ENCODE results near the gene QRFP. TPM values are rescaled to one million over a fixed set of nuclear protein-coding genes. Genes with fewer than 3 reads are reported as not detected.
A peak's percentile ranks its signal among the peaks of the same experiment; 100 is the strongest.
"Not testable (repeated sequence)": the region's sequence is repeated elsewhere in the genome, so short reads cannot be mapped to it uniquely, and the experiment has no call there.

Gene QRFP
- total RNA-seq, 2 donors from 2014 or later = not detected

GRCh38 chr9:130913599-130914416 is 17.2 kb upstream of the QRFP start:
- Mint-ChIP-seq H3K36me3 (ENCODE audit: low read depth) (no peaks in the 10 kb centered on the region), H3K4me3 (no peak overlapping the region), H3K27me3 (ENCODE audit: insufficient read depth) (no peaks in the 10 kb centered on the region), H3K9me3 (peaks cover 6% of the 10 kb centered on the region), H3K4me1 (no peaks in the 10 kb centered on the region), H3K27ac (no peak overlapping the region)
- no peak overlapping the region for H3K9ac ChIP-seq (ENCODE audit: extremely low read depth, low read length, poor library complexity, severe bottlenecking)
- H3K4me1 ChIP-seq (ENCODE audit: control insufficient read depth, insufficient read depth, low read length) = no peaks in the 10 kb centered on the region
- TF ChIP-seq CTCF (conservative IDR thresholded peaks at IDR 0.05) = no peak
- no peak overlapping the region for H3K27ac ChIP-seq (ENCODE audit: low read depth, low read length)
- H3K9me3 ChIP-seq (ENCODE audit: control insufficient read depth, low read length) = no peaks in the 10 kb centered on the region
- WGBS, 2 experiments (ENCODE audit: insufficient coverage in 1 of 2, insufficient read length in 1 of 2) = 76 to 78% methylated on average over 12 to 23 of the region's 23 CpGs
- H3K36me3 ChIP-seq (ENCODE audit: control insufficient read depth, insufficient read depth, low read length) = no peaks in the 10 kb centered on the region
- H3K4me3 ChIP-seq (ENCODE audit: low read length) = no peak overlapping the region
- DNase-seq = no peak
- H3K27me3 ChIP-seq (ENCODE audit: control insufficient read depth, insufficient read depth, low read length, poor library complexity, severe bottlenecking) = no peaks in the 10 kb centered on the region

- no peak overlapping the region for H3K4me3 Mint-ChIP-seq
- Histone ChIP-seq H3K4me3 (ENCODE audit: low read length) (no peak overlapping the region), H3K27ac (ENCODE audit: low read depth, low read length) (peak overlapping the region; percentile 57), H3K4me1 (ENCODE audit: control insufficient read depth, insufficient read depth, low read length) (no peaks in the 10 kb centered on the region), H3K9me3 (ENCODE audit: control insufficient read depth, low read length) (no peaks in the 10 kb centered on the region), H3K27me3 (ENCODE audit: control insufficient read depth, insufficient read depth, low read length, poor library complexity, severe bottlenecking) (no peaks in the 10 kb centered on the region), H3K9ac (ENCODE audit: extremely low read depth, low read length, poor library complexity, severe bottlenecking) (no peak overlapping the region), H3K36me3 (ENCODE audit: control insufficient read depth, insufficient read depth, low read length) (no peaks in the 10 kb centered on the region)
- no peak for TF ChIP-seq CTCF (conservative IDR thresholded peaks at IDR 0.05)
- no peaks in the 10 kb centered on the region for H3K4me1 Mint-ChIP-seq
- H3K27ac Mint-ChIP-seq = no peak overlapping the region
- H3K9me3 Mint-ChIP-seq = peaks cover 6% of the 10 kb centered on the region
- no peaks in the 10 kb centered on the region for H3K36me3 Mint-ChIP-seq (ENCODE audit: low read depth)
- no peak for DNase-seq
- no peaks in the 10 kb centered on the region for H3K27me3 Mint-ChIP-seq (ENCODE audit: insufficient read depth)
- 84% methylated on average over 33 to 38 of the region's 38 CpGs for WGBS, 2 experiments (ENCODE audit: insufficient coverage in 1 of 2, insufficient read length in 1 of 2)
Measured at GRCh38 chr9:130912932-130913598, 16.5 kb upstream of the QRFP start.

DNA sequence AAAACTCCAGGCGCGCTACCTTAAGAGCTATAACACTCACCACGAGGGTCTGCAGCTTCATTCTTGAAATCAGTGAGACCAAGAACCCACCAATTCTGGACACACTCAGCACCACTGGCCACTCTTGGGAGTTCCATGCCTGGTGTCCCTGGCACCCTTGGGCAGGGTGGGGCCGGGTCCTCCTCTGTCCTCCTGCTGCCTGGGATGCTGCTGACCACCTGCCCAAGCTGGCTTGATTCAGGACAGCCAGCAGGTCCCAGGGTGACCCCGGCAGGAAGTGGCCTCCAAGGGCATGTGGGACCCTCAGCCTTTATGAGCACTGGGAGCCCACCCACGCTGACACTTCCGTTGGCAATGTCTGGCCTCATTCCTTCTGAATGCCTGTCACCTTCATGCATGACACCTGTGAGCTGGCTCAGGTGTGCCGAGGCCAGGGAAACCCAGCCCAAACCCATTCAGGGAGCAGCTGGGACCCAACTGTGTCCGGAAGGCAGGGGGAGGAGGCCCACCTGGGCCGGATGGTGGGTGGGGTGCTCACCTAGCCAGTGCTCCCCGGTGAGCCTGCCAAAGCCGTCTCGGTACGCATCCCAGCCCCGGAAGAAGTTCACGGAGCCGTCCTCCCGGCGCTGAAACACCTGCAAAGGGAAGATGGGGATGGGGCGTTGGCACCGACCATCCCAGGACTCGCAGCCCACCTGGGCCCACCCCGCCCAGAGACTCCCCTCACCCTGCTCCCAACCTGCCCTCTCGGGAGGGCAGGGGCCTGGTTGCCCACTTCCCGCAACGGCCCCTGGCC is 14.8 kb upstream of the QRFP start:
- Histone ChIP-seq H3K36me3 (ENCODE audit: control insufficient read depth, insufficient read depth, low read length) (no peaks in the 10 kb centered on the region), H3K27ac (ENCODE audit: low read depth, low read length) (no peak overlapping the region), H3K4me3 (ENCODE audit: low read length) (no peak overlapping the region), H3K27me3 (ENCODE audit: control insufficient read depth, insufficient read depth, low read length, poor library complexity, severe bottlenecking) (no peaks in the 10 kb centered on the region), H3K4me1 (ENCODE audit: control insufficient read depth, insufficient read depth, low read length) (no peaks in the 10 kb centered on the region), H3K9me3 (ENCODE audit: control insufficient read depth, low read length) (no peaks in the 10 kb centered on the region), H3K9ac (ENCODE audit: extremely low read depth, low read length, poor library complexity, severe bottlenecking) (no peak overlapping the region)
- Mint-ChIP-seq H3K36me3 (ENCODE audit: low read depth) (no peaks in the 10 kb centered on the region), H3K27me3 (ENCODE audit: insufficient read depth) (no peaks in the 10 kb centered on the region), H3K27ac (no peak overlapping the region), H3K4me3 (no peak overlapping the region), H3K4me1 (no peaks in the 10 kb centered on the region), H3K9me3 (peaks cover 6% of the 10 kb centered on the region)
- WGBS, 2 experiments (ENCODE audit: insufficient coverage in 1 of 2, insufficient read length in 1 of 2) = 94 to 95% methylated on average over 14 to 26 of the region's 26 CpGs
- no peak for TF ChIP-seq CTCF (conservative IDR thresholded peaks at IDR 0.05)
- DNase-seq = no peak

DNA sequence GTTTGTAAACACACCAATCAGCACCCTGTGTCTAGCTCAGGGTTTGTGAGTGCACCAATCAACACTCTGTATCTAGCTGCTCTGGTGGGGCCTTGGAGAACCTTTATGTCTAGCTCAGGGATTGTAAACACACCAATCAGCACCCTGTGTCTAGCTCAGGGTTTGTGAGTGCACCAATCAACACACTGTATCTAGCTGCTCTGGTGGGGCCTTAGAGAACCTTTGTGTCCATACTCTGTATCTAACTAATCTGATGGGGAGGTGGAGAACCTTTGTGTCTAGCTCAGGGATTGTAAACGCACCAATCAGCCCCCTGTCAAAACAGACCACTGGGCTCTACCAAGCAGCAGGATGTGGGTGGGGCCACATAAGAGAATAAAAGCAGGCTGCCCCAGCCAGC is 14.1 kb upstream of the QRFP start:
- H3K4me3 ChIP-seq (ENCODE audit: low read length) = not testable (repeated sequence)

More for the DNA sequence above, 14.1 kb upstream of the QRFP start:
- H3K27me3 ChIP-seq (ENCODE audit: control insufficient read depth, insufficient read depth, low read length, poor library complexity, severe bottlenecking); H3K9me3 ChIP-seq (ENCODE audit: control insufficient read depth, low read length); H3K4me1 ChIP-seq (ENCODE audit: control insufficient read depth, insufficient read depth, low read length); H3K4me1 Mint-ChIP-seq; H3K36me3 Mint-ChIP-seq (ENCODE audit: low read depth); H3K4me3 Mint-ChIP-seq; H3K9me3 Mint-ChIP-seq; H3K9ac ChIP-seq (ENCODE audit: extremely low read depth, low read length, poor library complexity, severe bottlenecking); H3K27me3 Mint-ChIP-seq (ENCODE audit: insufficient read depth); H3K36me3 ChIP-seq (ENCODE audit: control insufficient read depth, insufficient read depth, low read length); DNase-seq; H3K27ac ChIP-seq (ENCODE audit: low read depth, low read length): not testable (repeated sequence)
- H3K27ac Mint-ChIP-seq = peak overlapping the region; percentile 7
- WGBS, 2 experiments (ENCODE audit: insufficient coverage in 1 of 2, insufficient read length in 1 of 2) = 92% methylated on average over 1 of the region's 1 CpG; no CpG with 5 or more reads in 1 of the 2 experiments
